ENCODE results near the gene SPTBN4.
"Not testable (repeated sequence)": the region's sequence is repeated elsewhere in the genome, so short reads cannot be mapped to it uniquely, and the experiment has no call there.

SPTBN4 gene

GRCh38 chr19:40585241-40585981, 118.6 kb downstream of the SPTBN4 start:
- FAIRE-seq, result peak; percentile 84
- DNase-seq (ENCODE audit: low spot score), result peak; percentile 88

GRCh38 chr19:40585982-40586422, 119.2 kb downstream of the SPTBN4 start:
- FAIRE-seq (no peak), DNase-seq (ENCODE audit: low spot score) (no peak)

- DNase-seq (ENCODE audit: low spot score) (no peak), FAIRE-seq (no peak)
These were observed 119.8 kb downstream of the SPTBN4 start for GRCh38 chr19:40586611-40587010.

DNA sequence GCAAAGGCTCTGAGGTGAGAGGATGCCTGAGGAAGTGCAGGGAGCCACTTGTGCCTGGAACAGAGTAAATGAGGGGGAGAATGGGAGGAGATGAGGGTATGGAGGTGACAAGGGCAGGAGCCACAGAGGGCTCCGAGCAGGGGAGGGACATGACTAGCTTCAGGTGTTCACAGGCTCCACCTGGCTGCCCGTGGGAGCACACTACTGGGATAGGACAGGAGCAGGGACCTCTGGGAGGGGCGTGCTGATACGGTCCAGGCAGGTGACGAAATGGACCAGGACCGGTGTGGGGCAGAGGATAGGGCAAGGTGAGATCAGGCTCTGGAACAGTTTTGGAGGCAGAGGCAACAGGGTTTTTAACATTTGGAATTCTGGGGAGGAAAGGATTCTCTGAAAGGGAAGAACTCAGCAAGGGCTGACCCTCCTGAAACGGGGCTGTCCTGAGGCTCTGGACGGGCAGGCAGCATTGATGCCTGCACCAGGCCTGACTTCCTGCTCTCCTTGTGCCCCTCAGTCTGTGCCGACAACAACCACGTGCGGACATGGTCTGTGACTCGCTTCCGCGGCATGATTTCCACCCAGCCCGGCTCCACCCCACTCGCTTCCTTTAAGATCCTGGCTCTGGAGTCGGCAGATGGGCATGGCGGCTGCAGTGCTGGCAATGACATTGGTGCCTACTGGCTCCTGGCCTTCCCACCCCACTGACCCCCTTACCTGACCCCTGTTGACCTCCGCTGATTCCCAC, 121.5 kb downstream of the SPTBN4 start:
- DNase-seq (ENCODE audit: low spot score), result peak; percentile 59
- FAIRE-seq, result no peak

- FAIRE-seq, result no peak
These were observed 122.2 kb downstream of the SPTBN4 start for GRCh38 chr19:40588926-40589569.

GRCh38 chr19:40589591-40590429, 123.0 kb downstream of the SPTBN4 start:
- DNase-seq (ENCODE audit: low spot score), result no peak
- no peak for FAIRE-seq

More at GRCh38 chr19:40588926-40589569, 122.2 kb downstream of the SPTBN4 start:
- no peak for DNase-seq (ENCODE audit: low spot score)

- FAIRE-seq (no peak), DNase-seq (ENCODE audit: low spot score) (no peak)
These were observed 123.9 kb downstream of the SPTBN4 start for GRCh38 chr19:40590464-40591265.

- FAIRE-seq; DNase-seq (ENCODE audit: low spot score): not testable (repeated sequence)
These were observed 124.9 kb downstream of the SPTBN4 start for GRCh38 chr19:40591724-40592123.

DNA sequence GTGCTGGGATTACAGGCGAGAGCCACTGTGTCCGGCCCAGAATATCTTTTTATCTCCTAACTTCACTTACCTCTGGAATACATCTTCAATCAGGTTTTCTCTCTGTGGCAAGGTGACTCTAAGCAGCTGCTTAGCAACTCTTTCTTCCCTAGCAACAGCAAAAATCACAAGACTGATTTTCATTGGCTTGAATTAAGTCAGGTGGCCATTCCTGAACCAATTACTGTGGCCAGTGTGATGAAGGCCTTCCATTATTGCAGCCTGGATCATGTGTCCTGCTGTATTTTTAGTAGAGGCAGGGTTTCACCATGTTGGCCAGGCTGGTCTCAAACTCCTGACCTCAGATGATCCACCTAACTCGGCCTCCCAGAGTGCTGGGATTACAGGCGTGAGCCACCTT, 125.4 kb downstream of the SPTBN4 start:
- FAIRE-seq (no peak), DNase-seq (ENCODE audit: low spot score) (no peak)

GRCh38 chr19:40594255-40594654, 127.5 kb downstream of the SPTBN4 start:
- no peak for DNase-seq (ENCODE audit: low spot score)
- no peak for FAIRE-seq

DNA sequence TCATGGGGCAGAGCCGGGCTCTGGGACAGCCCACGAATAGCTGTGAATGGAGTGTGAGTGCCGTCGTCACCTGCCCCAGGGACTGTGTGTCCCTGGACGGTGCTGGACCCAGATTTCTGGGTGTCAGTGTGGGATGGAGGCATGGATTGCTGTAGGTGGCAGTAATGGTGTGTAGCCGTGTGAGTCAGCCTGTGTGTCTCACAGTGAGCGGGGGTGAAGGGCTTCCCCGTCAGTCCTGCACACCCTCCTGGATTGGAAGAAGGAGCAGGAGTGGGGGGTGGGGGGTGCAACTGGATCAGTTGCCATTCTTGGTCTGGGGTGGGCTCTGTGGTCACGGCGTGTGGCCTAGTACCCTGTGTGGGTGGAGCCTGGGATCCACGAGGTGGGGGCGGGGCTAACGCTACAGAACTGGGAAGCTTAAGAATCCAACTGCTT, 127.9 kb downstream of the SPTBN4 start:
- FAIRE-seq, result no peak
- peak; percentile 54 for DNase-seq (ENCODE audit: low spot score)

GRCh38 chr19:40596608-40597328, 130.0 kb downstream of the SPTBN4 start:
- FAIRE-seq (no peak), DNase-seq (ENCODE audit: low spot score) (peak; percentile 42)

DNA sequence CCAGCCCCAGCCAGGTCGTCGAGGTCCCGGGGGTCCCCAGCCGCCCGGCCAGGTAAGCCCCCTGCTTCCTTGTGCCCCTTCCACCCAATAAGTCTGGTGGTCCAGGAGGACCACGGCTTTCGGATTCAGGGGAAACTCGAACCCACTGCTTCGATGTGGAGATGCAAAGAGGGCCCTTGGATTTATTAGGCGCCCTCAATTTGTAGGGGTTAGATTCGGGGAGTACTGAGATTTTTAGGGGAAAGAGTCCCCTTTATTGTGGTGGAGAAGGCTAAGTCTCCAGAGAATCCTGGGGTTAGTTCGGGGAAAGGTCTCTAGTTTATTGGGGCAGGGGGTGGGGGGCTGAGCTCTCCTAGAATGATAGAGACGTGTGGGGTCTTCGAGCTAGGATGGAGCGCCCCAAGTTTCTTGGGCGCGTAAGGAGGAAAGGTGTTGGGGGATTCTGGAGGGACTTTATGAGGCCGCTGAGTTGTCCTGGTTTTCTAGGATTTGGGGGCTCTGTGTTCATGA, 130.6 kb downstream of the SPTBN4 start:
- DNase-seq (ENCODE audit: low spot score) (no peak), FAIRE-seq (no peak)

DNA sequence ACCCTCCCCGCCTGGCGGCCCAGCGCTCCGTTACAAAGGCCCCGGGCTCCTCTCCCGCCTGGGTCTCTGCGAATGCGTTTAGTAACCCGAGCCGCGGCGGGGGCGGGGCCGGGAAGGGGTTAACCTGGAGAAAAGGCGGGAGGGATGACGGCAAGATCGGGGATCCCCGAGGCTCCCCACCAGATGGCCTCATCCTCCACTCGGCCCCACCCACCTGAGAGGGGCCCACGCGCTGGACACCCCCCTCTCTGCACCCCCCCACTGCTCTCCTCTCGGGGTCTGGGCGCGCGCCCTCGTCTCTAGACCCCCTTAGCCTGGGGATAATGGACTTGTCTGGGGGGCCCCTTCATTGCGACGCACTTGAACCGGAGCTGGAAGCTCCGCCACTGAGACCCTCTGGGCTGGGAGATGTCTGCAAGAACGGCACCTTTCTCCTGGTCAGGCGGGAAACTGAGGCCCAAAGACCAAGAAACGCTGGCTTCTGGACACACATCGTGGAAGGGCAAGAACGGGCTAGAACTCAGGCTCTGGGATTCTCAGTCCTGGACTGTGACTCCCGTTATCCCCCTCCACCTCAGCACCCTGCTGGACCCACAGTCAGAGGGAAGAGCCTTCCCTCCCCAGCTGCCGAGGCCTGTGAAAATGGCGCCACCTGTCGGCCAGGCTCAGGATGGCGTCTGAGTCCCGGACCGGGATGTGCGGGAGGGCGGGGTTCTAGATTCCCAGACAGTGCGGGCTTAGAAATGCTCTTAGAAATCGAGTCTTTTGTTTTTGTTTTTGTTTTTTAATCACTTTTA, 131.5 kb downstream of the SPTBN4 start:
- FAIRE-seq (peak; percentile 58), DNase-seq (ENCODE audit: low spot score) (peak; percentile 64)

DNA sequence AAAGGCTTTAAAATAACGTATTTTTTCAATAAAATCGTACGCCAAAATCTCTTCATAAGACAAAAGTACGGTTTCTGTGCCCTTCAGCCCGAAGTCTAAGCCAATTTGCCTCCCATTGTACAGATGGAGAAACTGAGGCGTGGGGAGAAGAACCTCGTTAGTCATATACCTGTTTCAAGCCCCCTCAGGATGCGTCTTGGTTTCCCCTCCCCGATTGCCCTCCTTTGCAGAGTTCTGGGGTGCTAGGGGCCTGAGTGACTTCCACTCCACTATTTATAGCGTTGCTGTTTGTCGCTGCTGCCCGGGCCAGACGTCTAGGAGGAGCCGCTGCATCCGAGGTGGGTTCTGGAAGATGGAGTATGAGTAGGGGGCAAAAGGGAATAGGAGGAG, 132.1 kb downstream of the SPTBN4 start:
- DNase-seq (ENCODE audit: low spot score), result no peak
- FAIRE-seq, result no peak

GRCh38 chr19:40599331-40599901, 132.6 kb downstream of the SPTBN4 start:
- no peak for DNase-seq (ENCODE audit: low spot score)
- no peak for FAIRE-seq

- no peak for FAIRE-seq
- DNase-seq (ENCODE audit: low spot score), result no peak
These were observed 133.2 kb downstream of the SPTBN4 start for GRCh38 chr19:40599902-40600569.

Data from RCC 7860 (cell line).